Measurements from ENCODE around the gene CA5A. TPM values are rescaled to one million over a fixed set of nuclear protein-coding genes. Genes with fewer than 3 reads are reported as not detected.
"Not testable (repeated sequence)": the region's sequence is repeated elsewhere in the genome, so short reads cannot be mapped to it uniquely, and the experiment has no call there.

The CA5A gene
- polyA plus RNA-seq (2013, experiment 1 of 4): not detected
- not detected for polyA plus RNA-seq (2013, experiment 2 of 4)
- polyA plus RNA-seq (2013, experiment 3 of 4): not detected
- not detected for polyA plus RNA-seq (2013, experiment 4 of 4)

- Histone ChIP-seq H3K9me3 (ENCODE audit: control insufficient read depth, low read length) (no peaks in the 10 kb centered on the region), H3K27me3 (ENCODE audit: control insufficient read depth, insufficient read depth, low read length, poor library complexity, severe bottlenecking) (no peaks in the 10 kb centered on the region), H3K27ac (ENCODE audit: insufficient read depth, low read depth, low read length, poor library complexity, severe bottlenecking) (no peak within 1 kb of the TSS), H3K4me3 (ENCODE audit: insufficient read depth, low read depth, low read length) (no peak within 1 kb of the TSS), H3K4me1 (ENCODE audit: control insufficient read depth, insufficient read depth, low read length) (peaks cover 3% of the 10 kb centered on the region), H3K36me3 (ENCODE audit: control insufficient read depth, insufficient read depth, low read length) (no peaks in the 10 kb centered on the region)
- 92 to 94% methylated on average over 15 of the region's 15 CpGs for WGBS, 2 experiments
These were observed at the start of gene CA5A for GRCh38 chr16:87936375-87937230. CA5A (minus strand) TSS chr16:87936529; CDS start chr16:87936450, 79 bp downstream.

GRCh38 chr16:87985493-87985892 lies 49.2 kb upstream of the CA5A start:
- not testable (repeated sequence) for H3K27me3 ChIP-seq (ENCODE audit: control insufficient read depth, insufficient read depth, low read length, poor library complexity, severe bottlenecking); H3K4me1 ChIP-seq (ENCODE audit: control insufficient read depth, insufficient read depth, low read length); H3K9me3 ChIP-seq (ENCODE audit: control insufficient read depth, low read length); H3K4me3 ChIP-seq (ENCODE audit: insufficient read depth, low read depth, low read length); H3K27ac ChIP-seq (ENCODE audit: insufficient read depth, low read depth, low read length, poor library complexity, severe bottlenecking); H3K36me3 ChIP-seq (ENCODE audit: control insufficient read depth, insufficient read depth, low read length)
- WGBS, 2 experiments: 98% methylated on average over 5 of the region's 5 CpGs

GRCh38 chr16:87984632-87985267 lies 48.4 kb upstream of the CA5A start:
- H3K4me1 ChIP-seq (ENCODE audit: control insufficient read depth, insufficient read depth, low read length): no peaks in the 10 kb centered on the region
- no peaks in the 10 kb centered on the region for H3K9me3 ChIP-seq (ENCODE audit: control insufficient read depth, low read length)
- no peak overlapping the region for H3K4me3 ChIP-seq (ENCODE audit: insufficient read depth, low read depth, low read length)
- H3K36me3 ChIP-seq (ENCODE audit: control insufficient read depth, insufficient read depth, low read length): no peaks in the 10 kb centered on the region
- no peak overlapping the region for H3K27ac ChIP-seq (ENCODE audit: insufficient read depth, low read depth, low read length, poor library complexity, severe bottlenecking)
- no peaks in the 10 kb centered on the region for H3K27me3 ChIP-seq (ENCODE audit: control insufficient read depth, insufficient read depth, low read length, poor library complexity, severe bottlenecking)
- WGBS, 2 experiments: 95 to 96% methylated on average over 28 of the region's 28 CpGs

- 94 to 97% methylated on average over 15 of the region's 15 CpGs for WGBS, 2 experiments
- not testable (repeated sequence) for H3K36me3 ChIP-seq (ENCODE audit: control insufficient read depth, insufficient read depth, low read length); H3K9me3 ChIP-seq (ENCODE audit: control insufficient read depth, low read length); H3K27me3 ChIP-seq (ENCODE audit: control insufficient read depth, insufficient read depth, low read length, poor library complexity, severe bottlenecking); H3K4me1 ChIP-seq (ENCODE audit: control insufficient read depth, insufficient read depth, low read length); H3K27ac ChIP-seq (ENCODE audit: insufficient read depth, low read depth, low read length, poor library complexity, severe bottlenecking); H3K4me3 ChIP-seq (ENCODE audit: insufficient read depth, low read depth, low read length)
These were observed 47.9 kb upstream of the CA5A start for GRCh38 chr16:87984180-87984579.

GRCh38 chr16:87983737-87984097 lies 47.4 kb upstream of the CA5A start:
- 92 to 96% methylated on average over 5 to 7 of the region's 7 CpGs for WGBS, 2 experiments
- not testable (repeated sequence) for H3K36me3 ChIP-seq (ENCODE audit: control insufficient read depth, insufficient read depth, low read length); H3K27ac ChIP-seq (ENCODE audit: insufficient read depth, low read depth, low read length, poor library complexity, severe bottlenecking); H3K4me3 ChIP-seq (ENCODE audit: insufficient read depth, low read depth, low read length); H3K4me1 ChIP-seq (ENCODE audit: control insufficient read depth, insufficient read depth, low read length); H3K27me3 ChIP-seq (ENCODE audit: control insufficient read depth, insufficient read depth, low read length, poor library complexity, severe bottlenecking); H3K9me3 ChIP-seq (ENCODE audit: control insufficient read depth, low read length)

- not testable (repeated sequence) for H3K27me3 ChIP-seq (ENCODE audit: control insufficient read depth, insufficient read depth, low read length, poor library complexity, severe bottlenecking); H3K4me3 ChIP-seq (ENCODE audit: insufficient read depth, low read depth, low read length); H3K4me1 ChIP-seq (ENCODE audit: control insufficient read depth, insufficient read depth, low read length); H3K36me3 ChIP-seq (ENCODE audit: control insufficient read depth, insufficient read depth, low read length); H3K9me3 ChIP-seq (ENCODE audit: control insufficient read depth, low read length); H3K27ac ChIP-seq (ENCODE audit: insufficient read depth, low read depth, low read length, poor library complexity, severe bottlenecking)
- WGBS, 2 experiments: 59 to 67% methylated on average over 13 to 20 of the region's 20 CpGs
These were observed 46.9 kb upstream of the CA5A start for GRCh38 chr16:87983072-87983736.

- H3K27me3 ChIP-seq (ENCODE audit: control insufficient read depth, insufficient read depth, low read length, poor library complexity, severe bottlenecking): no peaks in the 10 kb centered on the region
- no peaks in the 10 kb centered on the region for H3K9me3 ChIP-seq (ENCODE audit: control insufficient read depth, low read length)
- no peaks in the 10 kb centered on the region for H3K4me1 ChIP-seq (ENCODE audit: control insufficient read depth, insufficient read depth, low read length)
- no peak overlapping the region for H3K4me3 ChIP-seq (ENCODE audit: insufficient read depth, low read depth, low read length)
- WGBS, 2 experiments: 78 to 79% methylated on average over 16 of the region's 17 CpGs
- H3K36me3 ChIP-seq (ENCODE audit: control insufficient read depth, insufficient read depth, low read length): no peaks in the 10 kb centered on the region
- no peak overlapping the region for H3K27ac ChIP-seq (ENCODE audit: insufficient read depth, low read depth, low read length, poor library complexity, severe bottlenecking)
These were observed 46.3 kb upstream of the CA5A start for GRCh38 chr16:87982581-87983041.

- not testable (repeated sequence) for H3K36me3 ChIP-seq (ENCODE audit: control insufficient read depth, insufficient read depth, low read length); H3K27me3 ChIP-seq (ENCODE audit: control insufficient read depth, insufficient read depth, low read length, poor library complexity, severe bottlenecking); H3K4me3 ChIP-seq (ENCODE audit: insufficient read depth, low read depth, low read length); H3K27ac ChIP-seq (ENCODE audit: insufficient read depth, low read depth, low read length, poor library complexity, severe bottlenecking); H3K9me3 ChIP-seq (ENCODE audit: control insufficient read depth, low read length); H3K4me1 ChIP-seq (ENCODE audit: control insufficient read depth, insufficient read depth, low read length)
- WGBS, 2 experiments: 67 to 68% methylated on average over 4 of the region's 4 CpGs
These were observed 45.0 kb upstream of the CA5A start for GRCh38 chr16:87981376-87981775.

- not testable (repeated sequence) for H3K4me1 ChIP-seq (ENCODE audit: control insufficient read depth, insufficient read depth, low read length); H3K27ac ChIP-seq (ENCODE audit: insufficient read depth, low read depth, low read length, poor library complexity, severe bottlenecking); H3K4me3 ChIP-seq (ENCODE audit: insufficient read depth, low read depth, low read length); H3K9me3 ChIP-seq (ENCODE audit: control insufficient read depth, low read length); H3K27me3 ChIP-seq (ENCODE audit: control insufficient read depth, insufficient read depth, low read length, poor library complexity, severe bottlenecking); H3K36me3 ChIP-seq (ENCODE audit: control insufficient read depth, insufficient read depth, low read length)
- WGBS, 2 experiments: 89 to 93% methylated on average over 8 to 12 of the region's 12 CpGs
These were observed 43.7 kb upstream of the CA5A start for GRCh38 chr16:87979911-87980630.
